ENCODE data around the gene FGFR2. TPM values are rescaled to one million over a fixed set of nuclear protein-coding genes. Genes with fewer than 3 reads are reported as not detected.

Gene FGFR2
- total and polyA plus RNA-seq, 2 of the 4 experiments (the other 2 are of a cell fraction) = not detected

DNA sequence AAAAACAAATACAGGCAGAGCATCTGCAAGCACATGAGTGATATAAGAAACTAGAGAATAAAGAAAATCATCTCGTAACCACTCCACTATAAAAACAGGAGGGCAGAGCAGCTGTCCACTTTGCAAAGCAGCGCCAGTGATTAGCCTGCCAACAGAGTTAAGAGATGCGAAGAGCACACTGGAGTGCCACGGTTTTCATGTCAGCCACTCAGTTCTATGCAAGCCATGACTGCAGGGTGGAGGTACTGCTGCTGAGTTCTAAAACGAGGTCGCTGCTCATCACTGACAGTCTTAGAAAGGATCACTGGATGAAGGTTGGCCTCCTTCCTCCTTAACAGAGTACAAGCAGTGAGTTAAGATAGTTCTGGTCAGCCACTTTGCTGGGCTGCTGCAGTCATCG is 58.5 kb downstream of the FGFR2 start:
- H3K18ac ChIP-seq (ENCODE audit: low read depth, low read length) = no peak overlapping the region
- H4K91ac ChIP-seq (ENCODE audit: insufficient read depth, low read depth, low read length) = no peak overlapping the region
- H3K4me1 ChIP-seq (ENCODE audit: control insufficient read depth, insufficient read depth, low read length) = no peaks in the 10 kb centered on the region
- no peak overlapping the region for H4K5ac ChIP-seq (ENCODE audit: low read depth, low read length)
- no peak overlapping the region for H2BK5ac ChIP-seq (ENCODE audit: low read depth, low read length, poor library complexity, severe bottlenecking)
- H2BK120ac ChIP-seq (ENCODE audit: low read depth, low read length) = no peak overlapping the region
- WGBS, 2 experiments (ENCODE audit: extremely low coverage in 2 of 2, insufficient read length in 1 of 2) = 86% methylated on average over 1 of the region's 7 CpGs; no CpG with 5 or more reads in 1 of the 2 experiments
- peaks cover 24% of the 10 kb centered on the region for H3K9me3 ChIP-seq (ENCODE audit: control insufficient read depth, insufficient read depth, low read length)
- POLR2A ChIA-PET (ENCODE audit: unreplicated experiment) = no interaction called here
- no peak overlapping the region for H2BK15ac ChIP-seq (ENCODE audit: low read depth, low read length)
- no peaks in the 10 kb centered on the region for H3K9me1 ChIP-seq (ENCODE audit: insufficient read depth, low read length)
- H3K56ac ChIP-seq (ENCODE audit: extremely low read depth, insufficient read depth, low read length) = no peak overlapping the region
- no peak for DNase-seq
- H3K36me3 ChIP-seq (ENCODE audit: control insufficient read depth, insufficient read depth, low read length) = no peaks in the 10 kb centered on the region
- H2AFZ ChIP-seq (replicated peaks; ENCODE audit: low read length, poor library complexity) = no peak overlapping the region
- no peak overlapping the region for H3K9ac ChIP-seq (ENCODE audit: low read depth, low read length)
- no peak overlapping the region for H3K4ac ChIP-seq (ENCODE audit: low read depth, low read length)
- dilution Hi-C loops (cut with HindIII; ENCODE audit: low sequenced_read_pairs, unreplicated experiment) = no loop called here
- H4K8ac ChIP-seq (ENCODE audit: low read depth in 2 of 2, low read length in 2 of 2) = no peak overlapping the region
- no peak overlapping the region for H3K14ac ChIP-seq (replicated peaks; ENCODE audit: low read depth, low read length)
- H3K4me2 ChIP-seq (ENCODE audit: low read depth, low read length) = no peak overlapping the region
- intact Hi-C loops (cut with micrococcal nuclease) = no loop called here
- H3K27ac ChIP-seq (ENCODE audit: insufficient read depth, low read length) = no peak overlapping the region
- no peaks in the 10 kb centered on the region for H3K27me3 ChIP-seq (ENCODE audit: control insufficient read depth, insufficient read depth, low read length)
- no peak overlapping the region for H3K4me3 ChIP-seq (ENCODE audit: insufficient read depth, low read depth, low read length)
- no peak overlapping the region for H3K23ac ChIP-seq (ENCODE audit: low read depth, low read length)
- H2AK9ac ChIP-seq (replicated peaks; ENCODE audit: low read depth, low read length, poor library complexity) = no peak overlapping the region
- TF ChIP-seq, protein P1, sequence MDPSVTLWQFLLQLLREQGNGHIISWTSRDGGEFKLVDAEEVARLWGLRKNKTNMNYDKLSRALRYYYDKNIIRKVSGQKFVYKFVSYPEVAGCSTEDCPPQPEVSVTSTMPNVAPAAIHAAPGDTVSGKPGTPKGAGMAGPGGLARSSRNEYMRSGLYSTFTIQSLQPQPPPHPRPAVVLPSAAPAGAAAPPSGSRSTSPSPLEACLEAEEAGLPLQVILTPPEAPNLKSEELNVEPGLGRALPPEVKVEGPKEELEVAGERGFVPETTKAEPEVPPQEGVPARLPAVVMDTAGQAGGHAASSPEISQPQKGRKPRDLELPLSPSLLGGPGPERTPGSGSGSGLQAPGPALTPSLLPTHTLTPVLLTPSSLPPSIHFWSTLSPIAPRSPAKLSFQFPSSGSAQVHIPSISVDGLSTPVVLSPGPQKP (IDR thresholded peaks at IDR 0.05; ENCODE audit: borderline replicate concordance, low read depth, low read length) = no peak
- TF ChIP-seq RAD21 (IDR thresholded peaks at IDR 0.05; ENCODE audit: low read length) (no peak), CTCF (conservative IDR thresholded peaks at IDR 0.05; ENCODE audit: low read depth, low read length) (no peak), NFE2L2 (IDR thresholded peaks at IDR 0.05; ENCODE audit: low read depth, low read length) (no peak), FOS (IDR thresholded peaks at IDR 0.05; ENCODE audit: low read depth, low read length) (no peak), RCOR1 (IDR thresholded peaks at IDR 0.05; ENCODE audit: insufficient replicate concordance, low read length) (no peak), BHLHE40 (IDR thresholded peaks at IDR 0.05; ENCODE audit: low read depth, low read length) (no peak), CEBPB (IDR thresholded peaks at IDR 0.05; ENCODE audit: low read depth, low read length) (no peak), CHD1 (IDR thresholded peaks at IDR 0.05; ENCODE audit: low read depth, low read length) (no peak), POLR2A (IDR thresholded peaks at IDR 0.05; ENCODE audit: low read depth, low read length) (no peak), MXI1 (IDR thresholded peaks at IDR 0.05; ENCODE audit: borderline replicate concordance, low read depth, low read length) (no peak), RFX5 (IDR thresholded peaks at IDR 0.05; ENCODE audit: low read depth, low read length) (no peak)
- no peak overlapping the region for H2BK20ac ChIP-seq (ENCODE audit: low read depth, low read length)
- no peaks in the 10 kb centered on the region for H3K79me1 ChIP-seq (ENCODE audit: low read depth in 1 of 2, low read length in 2 of 2)
- H2AK5ac ChIP-seq (ENCODE audit: low read depth, low read length) = no peak overlapping the region
- in situ Hi-C loops (cut with MboI; ENCODE audit: low sequenced_read_pairs) = no loop called here
- CTCF ChIA-PET = no interaction called here
- H4K20me1 ChIP-seq (ENCODE audit: insufficient read depth, low read length) = no peaks in the 10 kb centered on the region
- ATAC-seq (ENCODE audit: low read depth) = no peak
- no TSS peak for BruUV-seq (replicated peaks)

All from IMR-90 (cell line).